H1 (cell line): ENCODE results near the gene KIR2DL3.

Experiments
- CBX5 ChIP-seq: fragments of 300-800, 300-1000 bp; sonication (generic); IDR thresholded peaks from 2 replicates; pipeline ENCODE4 v1.7.1; 2016; ENCODE audit warnings: antibody characterized with exemption, low read length, low read depth
- CTCF ChIP-seq, 3 experiments: IDR thresholded peaks; 1 replicate in 2 of 3; 2 replicates in 1 of 3; pipeline versions ENCODE4 v1.5.1 to v1.6.1; 2011; ENCODE audit warnings: low read length in 3 of 3, mild to moderate bottlenecking in 3 of 3, inconsistent platforms in 2 of 3, low read depth in 1 of 3, moderate library complexity in 1 of 3; ENCODE audit not compliant: insufficient read depth in 1 of 3; ENCODE audit errors: control extremely low read depth in 1 of 3
- JUND ChIP-seq: IDR thresholded peaks from 2 replicates; pipeline ENCODE4 v1.6.1; 2011; ENCODE audit warnings: mild to moderate bottlenecking, improper control_type of control experiment, low read length
- MAFK ChIP-seq: IDR thresholded peaks from 2 replicates; pipeline ENCODE4 v1.6.1; 2012; ENCODE audit warnings: low read depth, mild to moderate bottlenecking, improper control_type of control experiment, low read length
- POLR2A ChIP-seq, 2 experiments: IDR thresholded peaks; 1 replicate in 1 of 2; 2 replicates in 1 of 2; pipeline ENCODE4 v1.6.1; 2011; ENCODE audit warnings: low read depth in 2 of 2, low read length in 2 of 2, mild to moderate bottlenecking in 2 of 2; ENCODE audit errors: control extremely low read depth in 1 of 2
- POLR2AphosphoS5 ChIP-seq: IDR thresholded peaks from 2 replicates; pipeline ENCODE4 v1.6.1; 2011; ENCODE audit warnings: low read depth, low read length
- SIN3A ChIP-seq, 2 experiments: IDR thresholded peaks in 1 of 2; conservative IDR thresholded peaks in 1 of 2; 2 replicates each; pipeline ENCODE4 v1.6.1; 2011 to 2012; ENCODE audit warnings: low read length in 2 of 2, improper control_type of control experiment in 1 of 2, low read depth in 1 of 2, mild to moderate bottlenecking in 1 of 2
- SUZ12 ChIP-seq: fragments of 200-600 bp; sonication (generic); IDR thresholded peaks from 2 replicates; pipeline ENCODE4 v1.6.1; 2012; ENCODE audit warnings: mild to moderate bottlenecking, inconsistent platforms, low read length, moderate library complexity, mixed read lengths
- TAF1 ChIP-seq: IDR thresholded peaks from 2 replicates; pipeline ENCODE4 v1.6.1; 2011; ENCODE audit warnings: mild to moderate bottlenecking, low read depth, low read length

- TF ChIP-seq CTCF (IDR thresholded peaks at IDR 0.05; ENCODE audit: control extremely low read depth in 1 of 3, insufficient read depth in 1 of 3, low read depth in 1 of 3, low read length in 3 of 3) (no peak), MAFK (no peak), SUZ12 (no peak), POLR2A (IDR thresholded peaks at IDR 0.05; ENCODE audit: control extremely low read depth in 1 of 2, low read depth in 2 of 2, low read length in 2 of 2) (no peak), JUND (no peak), CBX5 (no peak), POLR2AphosphoS5 (no peak), SIN3A (conservative IDR thresholded peaks at IDR 0.05 in 1 of 2, IDR thresholded peaks at IDR 0.05 in 1 of 2; ENCODE audit: low read depth in 1 of 2, low read length in 2 of 2) (no peak), TAF1 (no peak)
Measured at GRCh38 chr19:54795758-54796157, 57.4 kb downstream of the KIR2DL3 start.
